Measurements from ENCODE around the gene SSTR3. TPM values are rescaled to one million over a fixed set of nuclear protein-coding genes. Genes with fewer than 3 reads are reported as not detected.

The SSTR3 gene
- total and polyA plus RNA-seq, 8 donors, result 0.04 to 0.26 (median 0.09) TPM; not detected in 2

- peak; percentile 11 for ATAC-seq
- DNase-seq, result peak in 1 of 4 donors; percentile 45
- Histone ChIP-seq H3K36me3 (peaks cover 0 to 23% of the 10 kb centered on the region in 2 donors), H3K27me3 (peaks cover 0 to 14% of the 10 kb centered on the region in 2 donors), H3K4me3 (no peak overlapping the region), H3K27ac (peak overlapping the region; percentile 23 to 91), H3K4me1 (peaks cover 0 to 59% of the 10 kb centered on the region in 2 donors), H3K9me3 (no peaks in the 10 kb centered on the region)
- no peak for TF ChIP-seq CTCF (IDR thresholded peaks at IDR 0.05)
- intact Hi-C loops (cut with DNase I), result no loop called here
Observed at GRCh38 chr22:37222440-37222971, 10.2 kb upstream of the SSTR3 start.

GRCh38 chr22:37221424-37222333 is 9.4 kb upstream of the SSTR3 start:
- H3K27ac ChIP-seq, result peak overlapping the region in 1 of 2 donors; percentile 91
- intact Hi-C loops (cut with DNase I), result no loop called here
- peak in 1 of 4 donors; percentile 35 for DNase-seq

GRCh38 chr22:37220543-37220981 is 8.3 kb upstream of the SSTR3 start:
- ATAC-seq (no peak), DNase-seq (no peak)
- Histone ChIP-seq H3K36me3 (peaks cover 0 to 12% of the 10 kb centered on the region in 2 donors), H3K4me1 (peaks cover 0 to 56% of the 10 kb centered on the region in 2 donors), H3K27me3 (peaks cover 0 to 14% of the 10 kb centered on the region in 2 donors), H3K4me3 (no peak overlapping the region), H3K9me3 (no peaks in the 10 kb centered on the region), H3K27ac (peak overlapping the region in 1 of 2 donors; percentile 91)
- no peak for TF ChIP-seq CTCF (IDR thresholded peaks at IDR 0.05)
- intact Hi-C loops (cut with DNase I), result no loop called here

More at GRCh38 chr22:37221424-37222333, 9.4 kb upstream of the SSTR3 start:
- H3K27me3 ChIP-seq, result peaks cover 0 to 14% of the 10 kb centered on the region in 2 donors
- no peak overlapping the region for H3K4me3 ChIP-seq
- H3K9me3 ChIP-seq, result no peaks in the 10 kb centered on the region
- peaks cover 0 to 59% of the 10 kb centered on the region in 2 donors for H3K4me1 ChIP-seq
- no peak for TF ChIP-seq CTCF (IDR thresholded peaks at IDR 0.05)
- peaks cover 0 to 23% of the 10 kb centered on the region in 2 donors for H3K36me3 ChIP-seq
- no peak for ATAC-seq

- H3K27ac ChIP-seq, result no peak overlapping the region
- intact Hi-C loops (cut with DNase I), result no loop called here
- no peak overlapping the region for H3K4me3 ChIP-seq
- DNase-seq (peak in 1 of 4 donors; percentile 45), ATAC-seq (no peak)
- peaks cover 0 to 14% of the 10 kb centered on the region in 2 donors for H3K27me3 ChIP-seq
- no peak for TF ChIP-seq CTCF (IDR thresholded peaks at IDR 0.05)
- peaks cover 0 to 47% of the 10 kb centered on the region in 2 donors for H3K4me1 ChIP-seq
- H3K36me3 ChIP-seq, result peaks cover 0 to 2% of the 10 kb centered on the region in 2 donors
- H3K9me3 ChIP-seq, result no peaks in the 10 kb centered on the region
Observed at GRCh38 chr22:37219533-37219932, 7.3 kb upstream of the SSTR3 start.
